NOMO-1 treated with dmso at 0.1 percent for 144 hours (cell line): ENCODE measurements around the gene GALNT3.
A peak's percentile ranks its signal among the peaks of the same experiment; 100 is the strongest.

ENCODE experiments used
- DNase-seq: peaks from one replicate; lab custom pipeline; 2025; ENCODE audit not compliant: unreplicated experiment; lab: John Stamatoyannopoulos, UW

Gene GALNT3

GRCh38 chr2:165746501-165746900 is 47.5 kb downstream of the GALNT3 start:
- DNase-seq, result no peak

DNA sequence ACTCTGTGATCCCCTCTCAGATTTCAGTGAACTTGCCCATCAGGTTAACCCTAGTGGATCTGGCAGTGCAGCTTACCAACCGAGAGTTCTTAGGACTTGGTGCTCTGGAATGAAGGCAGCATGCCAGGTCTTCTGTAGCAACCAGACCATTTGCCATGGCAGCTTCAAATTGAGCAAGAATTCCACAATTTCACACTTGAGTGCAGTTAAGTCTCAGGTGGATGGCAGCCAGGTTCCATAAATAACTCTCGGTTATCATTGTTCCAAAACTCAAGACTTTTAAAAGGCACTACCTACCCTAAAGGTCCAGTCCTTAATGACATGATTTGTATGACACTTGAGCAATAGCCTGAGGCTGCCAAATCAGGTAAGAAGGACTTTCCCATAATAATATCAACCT is 48.1 kb downstream of the GALNT3 start:
- DNase-seq, result no peak

DNA sequence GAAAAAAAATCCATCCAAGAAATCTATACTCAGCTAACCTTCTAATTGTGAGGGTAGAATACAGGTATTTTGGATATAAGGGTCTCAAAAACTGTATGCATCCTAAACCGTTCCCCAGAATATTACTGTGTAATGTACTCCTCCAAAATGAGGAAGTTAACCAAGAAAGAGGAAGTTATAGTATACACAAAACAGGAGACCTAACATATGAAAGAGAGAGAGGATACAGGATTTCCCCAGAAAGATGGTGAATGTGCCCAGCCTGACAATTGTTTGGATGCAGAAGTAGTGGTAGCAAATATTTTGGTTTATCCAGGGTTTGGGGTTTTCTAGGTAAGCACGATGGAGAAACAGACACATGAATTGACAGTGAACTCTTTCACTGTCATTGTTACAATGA is 50.6 kb downstream of the GALNT3 start:
- peak; percentile 61 for DNase-seq

DNA sequence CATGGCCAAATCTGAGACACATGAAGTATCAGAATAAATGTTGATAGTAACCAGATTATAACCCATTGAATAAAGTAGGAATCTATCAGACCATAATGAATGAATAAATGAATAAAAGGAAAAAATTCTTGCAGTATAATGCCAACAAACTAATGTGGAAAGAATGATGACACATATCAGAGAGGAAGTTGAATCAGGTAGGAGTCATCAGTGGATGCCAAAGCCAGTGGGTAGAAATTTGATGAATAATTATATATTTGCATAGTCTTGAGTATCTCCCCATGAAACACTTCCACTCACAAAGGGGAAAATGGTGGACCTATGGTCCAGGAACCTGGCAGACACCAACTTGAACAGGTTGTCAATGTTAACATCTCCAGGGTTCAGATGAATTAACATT is 68.6 kb downstream of the GALNT3 start:
- DNase-seq, result no peak

- DNase-seq, result no peak
These were observed 73.5 kb downstream of the GALNT3 start for GRCh38 chr2:165720511-165720910.

DNA sequence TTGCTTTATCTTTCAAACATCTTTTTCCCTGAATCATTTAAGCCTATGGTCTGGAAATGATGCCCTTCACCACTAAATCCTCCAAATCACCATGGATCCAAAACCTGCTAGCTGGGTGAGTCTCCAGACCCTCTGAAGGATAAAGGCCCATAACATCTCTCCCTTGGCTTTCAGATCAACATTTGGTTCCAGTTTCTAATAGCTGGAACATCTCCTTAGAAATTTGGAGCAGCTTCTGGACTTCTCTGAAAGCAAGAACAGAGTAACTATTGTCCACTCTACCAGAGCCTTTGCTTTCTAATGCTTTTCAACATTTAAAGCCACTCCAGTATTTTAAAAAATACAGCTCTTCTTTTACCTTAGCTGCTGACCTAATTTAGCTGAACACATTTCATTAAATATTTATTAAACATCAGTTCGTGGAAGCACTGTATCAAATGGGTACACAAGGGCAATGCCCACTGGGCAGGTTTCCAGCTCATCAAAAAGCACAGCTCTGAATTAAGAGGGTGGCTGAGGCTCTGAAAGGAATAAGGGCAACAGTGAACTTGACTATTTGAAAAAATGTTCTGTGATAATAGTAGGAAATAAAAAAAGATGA is 75.3 kb downstream of the GALNT3 start:
- no peak for DNase-seq

- DNase-seq, result no peak
These were observed 78.0 kb downstream of the GALNT3 start for GRCh38 chr2:165716091-165716490.

DNA sequence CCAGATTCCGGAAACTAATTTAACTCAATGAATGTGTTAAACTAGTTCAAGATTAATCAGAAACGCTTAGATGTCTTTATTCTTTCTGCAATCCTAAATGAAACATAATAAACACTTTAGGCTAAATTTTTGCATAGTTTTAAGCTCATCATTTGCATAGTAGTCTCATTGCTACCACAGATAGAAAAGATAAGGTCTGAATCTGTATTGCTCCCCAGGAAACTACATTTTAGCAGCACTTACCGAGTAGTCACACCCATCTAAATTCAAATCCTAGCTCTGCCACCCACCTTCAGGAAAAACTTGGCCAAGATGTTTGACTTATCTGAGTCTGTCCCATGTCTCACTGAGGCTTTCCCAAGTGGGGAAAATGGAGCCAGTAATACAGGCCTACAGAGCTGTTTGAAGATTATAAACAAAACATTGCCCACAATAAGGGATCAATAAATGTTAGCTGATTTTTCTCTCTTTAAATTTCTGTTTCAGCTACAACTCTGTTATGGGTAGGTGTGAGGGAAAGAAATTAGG is 87.0 kb downstream of the GALNT3 start:
- DNase-seq, result no peak

DNA sequence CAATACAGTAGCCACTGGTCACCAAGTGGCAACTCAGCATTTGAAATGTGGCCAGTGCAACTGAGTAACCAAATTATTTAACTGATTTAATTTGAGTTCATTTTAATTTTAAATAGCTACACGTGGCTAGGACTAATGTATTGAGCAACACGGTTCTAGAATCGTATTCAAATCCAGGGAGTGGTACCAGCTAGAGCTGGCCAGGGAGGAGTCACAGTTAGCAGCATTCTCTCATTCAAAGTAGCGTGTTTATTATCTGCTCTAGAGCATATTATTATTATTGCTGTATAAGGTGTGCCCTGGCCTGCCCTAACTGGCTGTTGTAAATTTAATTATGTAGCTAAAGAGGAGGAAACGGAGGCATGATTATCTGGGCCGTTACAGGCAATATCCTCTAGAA is 92.9 kb downstream of the GALNT3 start:
- no peak for DNase-seq

- DNase-seq, result no peak
These were observed 93.5 kb downstream of the GALNT3 start for GRCh38 chr2:165700531-165700930.

- DNase-seq, result no peak
These were observed 94.1 kb downstream of the GALNT3 start for GRCh38 chr2:165699946-165700345.

GRCh38 chr2:165698444-165698884 is 95.6 kb downstream of the GALNT3 start:
- peak; percentile 9 for DNase-seq

DNA sequence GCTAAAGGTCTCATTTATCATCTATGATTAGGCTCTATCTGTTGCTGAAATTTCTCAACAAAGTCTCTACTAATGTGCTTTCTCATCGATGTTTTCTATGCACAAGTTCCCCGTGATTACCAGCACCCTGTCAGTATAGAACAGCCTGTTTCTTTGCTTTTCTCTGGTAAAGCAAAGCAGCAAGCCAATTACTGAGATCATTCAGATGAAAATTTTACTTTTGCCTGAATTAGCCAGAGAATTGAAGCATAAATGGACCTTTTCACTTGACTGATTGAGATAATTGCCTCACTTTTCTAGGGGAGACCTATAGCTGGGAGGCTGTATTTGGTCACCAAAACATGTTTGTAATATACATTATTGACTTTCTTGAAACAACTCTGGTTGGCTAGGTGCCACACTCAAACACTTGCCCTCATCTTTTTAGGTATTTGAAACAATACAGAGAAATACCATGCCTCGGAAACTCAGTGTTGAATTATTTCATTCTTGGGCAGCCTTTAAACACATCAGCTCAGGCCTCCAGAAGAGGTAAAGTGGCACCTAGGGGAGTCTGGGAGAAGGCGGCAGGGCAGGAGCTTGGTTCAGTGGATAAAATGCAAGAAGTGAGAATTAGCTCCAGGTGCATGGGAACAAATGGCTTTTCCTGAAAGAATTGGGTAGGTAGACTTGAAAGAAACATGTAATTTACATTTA is 96.2 kb downstream of the GALNT3 start:
- DNase-seq, result no peak
